ENCODE results near the gene NAALADL1. TPM values are rescaled to one million over a fixed set of nuclear protein-coding genes. Genes with fewer than 3 reads are reported as not detected.

Gene NAALADL1
- total and polyA plus RNA-seq, 2 of the 4 experiments (the other 2 are of a cell fraction) = 3.8 to 5.8 TPM

- H3K14ac ChIP-seq (replicated peaks; ENCODE audit: low read depth, low read length) = no peak overlapping the region
- H3K9ac ChIP-seq (ENCODE audit: low read depth, low read length) = no peak overlapping the region
- no peak overlapping the region for H2BK120ac ChIP-seq (ENCODE audit: low read depth, low read length)
- peaks cover 28 to 42% of the 10 kb centered on the region in 2 experiments for H3K79me1 ChIP-seq (ENCODE audit: low read depth in 1 of 2, low read length in 2 of 2)
- ATAC-seq (ENCODE audit: low read depth) = no peak
- no peak overlapping the region for H3K4ac ChIP-seq (ENCODE audit: low read depth, low read length)
- ChIA-PET POLR2A (ENCODE audit: unreplicated experiment) (no interaction called here), CTCF (no interaction called here)
- no peak overlapping the region for H3K4me3 ChIP-seq (ENCODE audit: insufficient read depth, low read depth, low read length)
- H3K56ac ChIP-seq (ENCODE audit: extremely low read depth, insufficient read depth, low read length) = no peak overlapping the region
- H4K20me1 ChIP-seq (ENCODE audit: insufficient read depth, low read length) = no peaks in the 10 kb centered on the region
- no peak overlapping the region for H3K4me2 ChIP-seq (ENCODE audit: low read depth, low read length)
- H3K23ac ChIP-seq (ENCODE audit: low read depth, low read length) = no peak overlapping the region
- no peak overlapping the region for H2BK15ac ChIP-seq (ENCODE audit: low read depth, low read length)
- H3K36me3 ChIP-seq (ENCODE audit: control insufficient read depth, insufficient read depth, low read length) = peaks cover 2% of the 10 kb centered on the region
- DNase-seq = peak; percentile 31
- no TSS peak for BruUV-seq (replicated peaks)
- no peak overlapping the region for H2BK5ac ChIP-seq (ENCODE audit: low read depth, low read length, poor library complexity, severe bottlenecking)
- no peak overlapping the region for H2AK9ac ChIP-seq (replicated peaks; ENCODE audit: low read depth, low read length, poor library complexity)
- in situ Hi-C loops (cut with MboI; ENCODE audit: low sequenced_read_pairs) = no loop called here
- no peak overlapping the region for H3K27ac ChIP-seq (ENCODE audit: insufficient read depth, low read length)
- H4K8ac ChIP-seq (ENCODE audit: low read depth in 2 of 2, low read length in 2 of 2) = no peak overlapping the region
- no peak overlapping the region for H2BK20ac ChIP-seq (ENCODE audit: low read depth, low read length)
- no peaks in the 10 kb centered on the region for H3K4me1 ChIP-seq (ENCODE audit: control insufficient read depth, insufficient read depth, low read length)
- H3K27me3 ChIP-seq (ENCODE audit: control insufficient read depth, insufficient read depth, low read length) = no peaks in the 10 kb centered on the region
- H3K9me3 ChIP-seq (ENCODE audit: control insufficient read depth, insufficient read depth, low read length) = no peaks in the 10 kb centered on the region
- WGBS, 2 experiments (ENCODE audit: extremely low coverage in 2 of 2, insufficient read length in 1 of 2) = 100% methylated on average over 1 of the region's 4 CpGs; no CpG with 5 or more reads in 1 of the 2 experiments
- no peak overlapping the region for H2AK5ac ChIP-seq (ENCODE audit: low read depth, low read length)
- no peak overlapping the region for H4K5ac ChIP-seq (ENCODE audit: low read depth, low read length)
- no peak overlapping the region for H2AFZ ChIP-seq (replicated peaks; ENCODE audit: low read length, poor library complexity)
- TF ChIP-seq MAZ (IDR thresholded peaks at IDR 0.05; ENCODE audit: borderline replicate concordance, low read depth, low read length) (no peak), RFX5 (IDR thresholded peaks at IDR 0.05; ENCODE audit: low read depth, low read length) (no peak), MAFK (IDR thresholded peaks at IDR 0.05; ENCODE audit: low read depth, low read length) (no peak), MXI1 (IDR thresholded peaks at IDR 0.05; ENCODE audit: borderline replicate concordance, low read depth, low read length) (no peak), RAD21 (IDR thresholded peaks at IDR 0.05; ENCODE audit: low read length) (no peak), CHD1 (IDR thresholded peaks at IDR 0.05; ENCODE audit: low read depth, low read length) (no peak), NFE2L2 (IDR thresholded peaks at IDR 0.05; ENCODE audit: low read depth, low read length) (no peak), POLR2A (IDR thresholded peaks at IDR 0.05; ENCODE audit: low read depth, low read length) (no peak), CEBPB (IDR thresholded peaks at IDR 0.05; ENCODE audit: low read depth, low read length) (no peak), RCOR1 (IDR thresholded peaks at IDR 0.05; ENCODE audit: insufficient replicate concordance, low read length) (no peak), FOS (IDR thresholded peaks at IDR 0.05; ENCODE audit: low read depth, low read length) (no peak), BHLHE40 (IDR thresholded peaks at IDR 0.05; ENCODE audit: low read depth, low read length) (no peak), ELK1 (IDR thresholded peaks at IDR 0.05; ENCODE audit: borderline replicate concordance, low read depth, low read length) (no peak)
- TF ChIP-seq, protein P1, sequence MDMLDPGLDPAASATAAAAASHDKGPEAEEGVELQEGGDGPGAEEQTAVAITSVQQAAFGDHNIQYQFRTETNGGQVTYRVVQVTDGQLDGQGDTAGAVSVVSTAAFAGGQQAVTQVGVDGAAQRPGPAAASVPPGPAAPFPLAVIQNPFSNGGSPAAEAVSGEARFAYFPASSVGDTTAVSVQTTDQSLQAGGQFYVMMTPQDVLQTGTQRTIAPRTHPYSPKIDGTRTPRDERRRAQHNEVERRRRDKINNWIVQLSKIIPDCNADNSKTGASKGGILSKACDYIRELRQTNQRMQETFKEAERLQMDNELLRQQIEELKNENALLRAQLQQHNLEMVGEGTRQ (IDR thresholded peaks at IDR 0.05; ENCODE audit: low read depth, low read length) = no peak
- TF ChIP-seq, protein P2, sequence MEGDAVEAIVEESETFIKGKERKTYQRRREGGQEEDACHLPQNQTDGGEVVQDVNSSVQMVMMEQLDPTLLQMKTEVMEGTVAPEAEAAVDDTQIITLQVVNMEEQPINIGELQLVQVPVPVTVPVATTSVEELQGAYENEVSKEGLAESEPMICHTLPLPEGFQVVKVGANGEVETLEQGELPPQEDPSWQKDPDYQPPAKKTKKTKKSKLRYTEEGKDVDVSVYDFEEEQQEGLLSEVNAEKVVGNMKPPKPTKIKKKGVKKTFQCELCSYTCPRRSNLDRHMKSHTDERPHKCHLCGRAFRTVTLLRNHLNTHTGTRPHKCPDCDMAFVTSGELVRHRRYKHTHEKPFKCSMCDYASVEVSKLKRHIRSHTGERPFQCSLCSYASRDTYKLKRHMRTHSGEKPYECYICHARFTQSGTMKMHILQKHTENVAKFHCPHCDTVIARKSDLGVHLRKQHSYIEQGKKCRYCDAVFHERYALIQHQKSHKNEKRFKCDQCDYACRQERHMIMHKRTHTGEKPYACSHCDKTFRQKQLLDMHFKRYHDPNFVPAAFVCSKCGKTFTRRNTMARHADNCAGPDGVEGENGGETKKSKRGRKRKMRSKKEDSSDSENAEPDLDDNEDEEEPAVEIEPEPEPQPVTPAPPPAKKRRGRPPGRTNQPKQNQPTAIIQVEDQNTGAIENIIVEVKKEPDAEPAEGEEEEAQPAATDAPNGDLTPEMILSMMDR (conservative IDR thresholded peaks at IDR 0.05; ENCODE audit: low read depth, low read length) = no peak
- no peak overlapping the region for H4K91ac ChIP-seq (ENCODE audit: insufficient read depth, low read depth, low read length)
- dilution Hi-C loops (cut with HindIII; ENCODE audit: low sequenced_read_pairs, unreplicated experiment) = no loop called here
- no peaks in the 10 kb centered on the region; the same call in 1 of the 2 replicates for H3K9me1 ChIP-seq (ENCODE audit: insufficient read depth, low read length)
- intact Hi-C loops (cut with micrococcal nuclease) = no loop called here
- H3K18ac ChIP-seq (ENCODE audit: low read depth, low read length) = no peak overlapping the region
Measured at GRCh38 chr11:65077451-65077850, 19.1 kb upstream of the NAALADL1 start.
